Gastrocnemius medialis (tissue), 4 donors: ENCODE data around the gene MEGF11.

Experiments
- CTCF ChIP-seq, 5 experiments: fragments of 450-650 bp in 3 of 5; fragments of 200-600 bp in 2 of 5; sonication (generic) in 2 of 5; IDR thresholded peaks in 4 of 5; conservative IDR thresholded peaks in 1 of 5; 1 replicate in 4 of 5; 2 replicates in 1 of 5; pipeline ENCODE4 v1.5.1; 2016 to 2019; ENCODE audit warnings: antibody characterized with exemption in 5 of 5, mild to moderate bottlenecking in 3 of 5, moderate library complexity in 3 of 5
- POLR2A ChIP-seq, 2 donors: fragments of 450-650 bp; IDR thresholded peaks; one replicate each; pipeline ENCODE4 v1.6.1; 2017; ENCODE audit warnings: antibody characterized with exemption in 2 of 2, mild to moderate bottlenecking in 2 of 2, moderate library complexity in 2 of 2

DNA sequence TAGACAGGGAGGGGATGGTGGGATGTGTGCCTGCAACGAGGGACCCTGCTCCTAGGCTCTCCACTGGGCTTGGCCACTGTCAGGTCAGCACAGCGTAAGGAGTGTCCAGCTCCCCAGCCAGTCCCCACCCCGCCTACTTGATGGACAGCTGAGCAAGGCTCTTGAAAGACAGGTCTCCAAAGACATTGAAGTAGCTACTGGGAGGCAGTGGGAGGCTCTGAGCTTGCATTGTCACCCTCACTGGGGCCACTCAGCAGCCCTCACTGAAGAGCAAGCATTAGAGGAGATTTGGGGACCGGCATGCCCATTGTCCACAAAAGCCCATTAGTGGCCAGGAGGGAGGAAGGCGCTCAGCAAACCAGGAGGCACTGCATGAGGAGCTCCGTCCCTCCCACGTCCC lies 146.5 kb downstream of the MEGF11 start:
- no peak for TF ChIP-seq CTCF (IDR thresholded peaks at IDR 0.05 in 4 of 5, conservative IDR thresholded peaks at IDR 0.05 in 1 of 5)
- TF ChIP-seq POLR2A (IDR thresholded peaks at IDR 0.05) = no peak
